Esophagus squamous epithelium (tissue), 4 donors: ENCODE data around the gene SCAANT1.

Experiments used
- CTCF ChIP-seq, 6 experiments: fragments of 450-650 bp in 4 of 6; fragments of 200-600 bp in 2 of 6; sonication (generic) in 2 of 6; IDR thresholded peaks; one replicate each; pipeline ENCODE4 v1.5.1; 2016 to 2019; ENCODE audit warnings: antibody characterized with exemption in 6 of 6, mild to moderate bottlenecking in 4 of 6, moderate library complexity in 4 of 6
- POLR2A ChIP-seq, 4 donors: fragments of 450-650 bp; IDR thresholded peaks; one replicate each; pipeline ENCODE4 v1.6.1; 2017; ENCODE audit warnings: antibody characterized with exemption in 4 of 4, mild to moderate bottlenecking in 4 of 4, moderate library complexity in 3 of 4

- TF ChIP-seq CTCF (IDR thresholded peaks at IDR 0.05) (no peak), POLR2A (IDR thresholded peaks at IDR 0.05) (no peak)
Measured at GRCh38 chr3:63918321-63918720, 6.1 kb upstream of the SCAANT1 start.
